ENCODE results near the gene ETF1. TPM values are rescaled to one million over a fixed set of nuclear protein-coding genes. Genes with fewer than 3 reads are reported as not detected.

ETF1 gene
- total RNA-seq, 1 donor, result 113 TPM

DNA sequence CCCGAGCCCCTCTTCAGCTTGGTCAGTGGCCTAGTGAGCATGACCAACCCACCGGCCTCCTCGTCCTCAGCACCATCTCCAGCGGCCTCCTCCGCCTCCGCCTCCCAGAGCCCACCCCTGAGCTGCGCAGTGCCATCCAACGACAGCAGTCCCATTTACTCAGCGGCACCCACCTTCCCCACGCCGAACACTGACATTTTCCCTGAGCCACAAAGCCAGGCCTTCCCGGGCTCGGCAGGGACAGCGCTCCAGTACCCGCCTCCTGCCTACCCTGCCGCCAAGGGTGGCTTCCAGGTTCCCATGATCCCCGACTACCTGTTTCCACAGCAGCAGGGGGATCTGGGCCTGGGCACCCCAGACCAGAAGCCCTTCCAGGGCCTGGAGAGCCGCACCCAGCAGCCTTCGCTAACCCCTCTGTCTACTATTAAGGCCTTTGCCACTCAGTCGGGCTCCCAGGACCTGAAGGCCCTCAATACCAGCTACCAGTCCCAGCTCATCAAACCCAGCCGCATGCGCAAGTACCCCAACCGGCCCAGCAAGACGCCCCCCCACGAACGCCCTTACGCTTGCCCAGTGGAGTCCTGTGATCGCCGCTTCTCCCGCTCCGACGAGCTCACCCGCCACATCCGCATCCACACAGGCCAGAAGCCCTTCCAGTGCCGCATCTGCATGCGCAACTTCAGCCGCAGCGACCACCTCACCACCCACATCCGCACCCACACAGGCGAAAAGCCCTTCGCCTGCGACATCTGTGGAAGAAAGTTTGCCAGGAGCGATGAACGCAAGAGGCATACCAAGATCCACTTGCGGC, 75.9 kb downstream of the ETF1 start:
- TF ChIP-seq, protein P1, sequence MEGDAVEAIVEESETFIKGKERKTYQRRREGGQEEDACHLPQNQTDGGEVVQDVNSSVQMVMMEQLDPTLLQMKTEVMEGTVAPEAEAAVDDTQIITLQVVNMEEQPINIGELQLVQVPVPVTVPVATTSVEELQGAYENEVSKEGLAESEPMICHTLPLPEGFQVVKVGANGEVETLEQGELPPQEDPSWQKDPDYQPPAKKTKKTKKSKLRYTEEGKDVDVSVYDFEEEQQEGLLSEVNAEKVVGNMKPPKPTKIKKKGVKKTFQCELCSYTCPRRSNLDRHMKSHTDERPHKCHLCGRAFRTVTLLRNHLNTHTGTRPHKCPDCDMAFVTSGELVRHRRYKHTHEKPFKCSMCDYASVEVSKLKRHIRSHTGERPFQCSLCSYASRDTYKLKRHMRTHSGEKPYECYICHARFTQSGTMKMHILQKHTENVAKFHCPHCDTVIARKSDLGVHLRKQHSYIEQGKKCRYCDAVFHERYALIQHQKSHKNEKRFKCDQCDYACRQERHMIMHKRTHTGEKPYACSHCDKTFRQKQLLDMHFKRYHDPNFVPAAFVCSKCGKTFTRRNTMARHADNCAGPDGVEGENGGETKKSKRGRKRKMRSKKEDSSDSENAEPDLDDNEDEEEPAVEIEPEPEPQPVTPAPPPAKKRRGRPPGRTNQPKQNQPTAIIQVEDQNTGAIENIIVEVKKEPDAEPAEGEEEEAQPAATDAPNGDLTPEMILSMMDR (IDR thresholded peaks at IDR 0.05; ENCODE audit: extremely low read depth, low read depth, low read length), result no peak
- Histone ChIP-seq H3K4me1 (ENCODE audit: insufficient read depth, low read length) (peaks cover 24% of the 10 kb centered on the region), H3K9me3 (ENCODE audit: low read depth, low read length) (no peaks in the 10 kb centered on the region), H3K27ac (ENCODE audit: low read depth, low read length) (peak overlapping the region; percentile 73), H3K4me2 (ENCODE audit: insufficient read depth, low read length) (peak overlapping the region; percentile 85), H3K27me3 (ENCODE audit: insufficient read depth, low read length) (no peaks in the 10 kb centered on the region), H4K20me1 (ENCODE audit: insufficient read depth, low read length) (peaks cover 47% of the 10 kb centered on the region), H3K36me3 (ENCODE audit: insufficient read depth, low read length) (peaks cover 28% of the 10 kb centered on the region), H2AFZ (ENCODE audit: low read length) (no peak overlapping the region), H3K79me2 (ENCODE audit: insufficient read depth, low read length) (peaks cover 28% of the 10 kb centered on the region), H3K4me3 (ENCODE audit: insufficient read depth, low read length) (peak overlapping the region; percentile 92)
- no peak for DNase-seq (ENCODE audit: insufficient read length, low spot score, missing footprints)

DNA sequence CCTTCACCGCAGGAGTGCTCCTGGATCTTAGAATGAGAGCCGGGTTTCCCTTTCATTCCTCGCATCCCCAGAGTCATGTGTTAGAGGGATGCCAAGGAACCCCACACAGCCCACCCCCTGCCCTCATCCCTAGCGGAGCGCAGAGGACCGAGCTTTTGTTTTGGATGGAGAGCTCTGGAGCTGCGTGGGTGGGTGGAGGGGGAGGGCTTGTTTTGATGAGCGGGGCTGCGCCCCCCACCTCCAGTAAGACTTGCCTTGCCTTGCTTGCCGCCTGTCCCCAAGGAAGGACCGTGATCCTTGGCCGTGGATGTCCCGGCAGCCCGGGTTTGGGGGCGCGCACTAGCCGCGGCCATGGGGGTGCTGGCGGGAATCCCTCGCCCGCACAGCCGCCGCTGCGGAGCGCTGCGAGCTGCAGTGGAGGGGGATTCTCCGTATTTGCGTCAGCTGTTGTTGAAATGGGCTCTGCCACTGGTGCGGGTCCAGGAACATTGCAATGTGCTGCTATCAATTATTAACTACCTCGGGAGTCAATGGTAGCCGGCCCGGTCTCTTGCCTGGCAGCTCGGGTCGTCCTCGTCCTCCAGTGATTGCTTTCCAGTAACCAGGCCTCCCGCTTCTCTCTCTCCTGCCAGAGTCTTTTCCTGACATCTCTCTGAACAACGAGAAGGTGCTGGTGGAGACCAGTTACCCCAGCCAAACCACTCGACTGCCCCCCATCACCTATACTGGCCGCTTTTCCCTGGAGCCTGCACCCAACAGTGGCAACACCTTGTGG, 76.7 kb downstream of the ETF1 start:
- Histone ChIP-seq H3K4me2 (ENCODE audit: insufficient read depth, low read length) (peak overlapping the region; percentile 85), H2AFZ (ENCODE audit: low read length) (no peak overlapping the region), H3K4me3 (ENCODE audit: insufficient read depth, low read length) (peak overlapping the region; percentile 92), H3K27me3 (ENCODE audit: insufficient read depth, low read length) (no peaks in the 10 kb centered on the region), H3K9me3 (ENCODE audit: low read depth, low read length) (no peaks in the 10 kb centered on the region), H3K27ac (ENCODE audit: low read depth, low read length) (peak overlapping the region; percentile 73), H4K20me1 (ENCODE audit: insufficient read depth, low read length) (peaks cover 47% of the 10 kb centered on the region), H3K79me2 (ENCODE audit: insufficient read depth, low read length) (peaks cover 28% of the 10 kb centered on the region), H3K4me1 (ENCODE audit: insufficient read depth, low read length) (peaks cover 29% of the 10 kb centered on the region), H3K36me3 (ENCODE audit: insufficient read depth, low read length) (peaks cover 28% of the 10 kb centered on the region)
- DNase-seq (ENCODE audit: insufficient read length, low spot score, missing footprints), result peak; percentile 88
- TF ChIP-seq, protein P1 (IDR thresholded peaks at IDR 0.05; ENCODE audit: extremely low read depth, low read depth, low read length), result no peak

DNA sequence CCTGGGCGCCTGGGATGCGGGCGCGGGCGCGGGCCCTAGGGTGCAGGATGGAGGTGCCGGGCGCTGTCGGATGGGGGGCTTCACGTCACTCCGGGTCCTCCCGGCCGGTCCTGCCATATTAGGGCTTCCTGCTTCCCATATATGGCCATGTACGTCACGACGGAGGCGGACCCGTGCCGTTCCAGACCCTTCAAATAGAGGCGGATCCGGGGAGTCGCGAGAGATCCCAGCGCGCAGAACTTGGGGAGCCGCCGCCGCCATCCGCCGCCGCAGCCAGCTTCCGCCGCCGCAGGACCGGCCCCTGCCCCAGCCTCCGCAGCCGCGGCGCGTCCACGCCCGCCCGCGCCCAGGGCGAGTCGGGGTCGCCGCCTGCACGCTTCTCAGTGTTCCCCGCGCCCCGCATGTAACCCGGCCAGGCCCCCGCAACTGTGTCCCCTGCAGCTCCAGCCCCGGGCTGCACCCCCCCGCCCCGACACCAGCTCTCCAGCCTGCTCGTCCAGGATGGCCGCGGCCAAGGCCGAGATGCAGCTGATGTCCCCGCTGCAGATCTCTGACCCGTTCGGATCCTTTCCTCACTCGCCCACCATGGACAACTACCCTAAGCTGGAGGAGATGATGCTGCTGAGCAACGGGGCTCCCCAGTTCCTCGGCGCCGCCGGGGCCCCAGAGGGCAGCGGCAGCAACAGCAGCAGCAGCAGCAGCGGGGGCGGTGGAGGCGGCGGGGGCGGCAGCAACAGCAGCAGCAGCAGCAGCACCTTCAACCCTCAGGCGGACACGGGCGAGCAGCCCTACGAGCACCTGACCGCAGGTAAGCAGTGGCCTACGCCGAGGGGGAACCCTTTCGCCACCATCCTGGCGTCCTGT, 77.5 kb downstream of the ETF1 start, which contains the start of gene EGR1:
Gene EGR1 (plus strand): TSS at position 219 of the 864 bp plus-strand sequence. CDS start 283 bp downstream, at position 502.
- H3K4me1 ChIP-seq (ENCODE audit: insufficient read depth, low read length), result peaks cover 35% of the 10 kb centered on the region
- H3K9me3 ChIP-seq (ENCODE audit: low read depth, low read length), result no peaks in the 10 kb centered on the region
- peak within 1 kb of the TSS; percentile 92 for H3K4me3 ChIP-seq (ENCODE audit: insufficient read depth, low read length)
- H3K27me3 ChIP-seq (ENCODE audit: insufficient read depth, low read length), result no peaks in the 10 kb centered on the region
- TF ChIP-seq, protein P1 (IDR thresholded peaks at IDR 0.05; ENCODE audit: extremely low read depth, low read depth, low read length), result no peak
- peak within 1 kb of the TSS; percentile 81 for H2AFZ ChIP-seq (ENCODE audit: low read length)
- peaks cover 28% of the 10 kb centered on the region for H3K79me2 ChIP-seq (ENCODE audit: insufficient read depth, low read length)
- H3K36me3 ChIP-seq (ENCODE audit: insufficient read depth, low read length), result peaks cover 28% of the 10 kb centered on the region
- H3K27ac ChIP-seq (ENCODE audit: low read depth, low read length), result peak within 1 kb of the TSS; percentile 97
- peak within 1 kb of the TSS; percentile 99 for H3K4me2 ChIP-seq (ENCODE audit: insufficient read depth, low read length)
- peaks cover 43% of the 10 kb centered on the region for H4K20me1 ChIP-seq (ENCODE audit: insufficient read depth, low read length)
- DNase-seq (ENCODE audit: insufficient read length, low spot score, missing footprints), result peak; percentile 97
